Endometrium (tissue), 2 donors: ENCODE results near the gene ZNF516.
A peak's percentile ranks its signal among the peaks of the same experiment; 100 is the strongest.

Experiments
- FAIRE-seq: peaks from 2 replicates; lab custom pipeline; 2012; peaks lifted over from hg19 to GRCh38; lab: Jason Lieb, UNC
- donor health status: control.
- donor health status: control.

ZNF516 gene

DNA sequence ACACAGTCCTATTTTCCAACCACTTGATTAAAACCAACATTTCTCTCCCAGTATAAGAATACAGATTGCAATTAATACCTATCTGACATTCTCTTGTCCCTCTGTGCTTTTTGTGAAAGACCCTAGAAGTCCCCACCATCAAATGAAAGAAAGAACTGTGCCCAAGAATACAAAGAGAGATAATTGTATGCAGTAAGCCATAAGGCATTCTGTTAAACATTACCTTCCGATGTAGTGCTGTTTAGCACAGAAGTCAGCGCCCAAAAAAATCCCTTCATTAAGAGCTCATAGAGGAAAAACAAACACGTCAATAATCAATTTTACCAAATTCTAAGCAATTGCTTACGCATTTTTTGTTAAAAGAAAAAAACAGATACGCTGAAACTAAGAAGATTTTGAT lies 41.1 kb downstream of the ZNF516 start:
- FAIRE-seq = no peak

DNA sequence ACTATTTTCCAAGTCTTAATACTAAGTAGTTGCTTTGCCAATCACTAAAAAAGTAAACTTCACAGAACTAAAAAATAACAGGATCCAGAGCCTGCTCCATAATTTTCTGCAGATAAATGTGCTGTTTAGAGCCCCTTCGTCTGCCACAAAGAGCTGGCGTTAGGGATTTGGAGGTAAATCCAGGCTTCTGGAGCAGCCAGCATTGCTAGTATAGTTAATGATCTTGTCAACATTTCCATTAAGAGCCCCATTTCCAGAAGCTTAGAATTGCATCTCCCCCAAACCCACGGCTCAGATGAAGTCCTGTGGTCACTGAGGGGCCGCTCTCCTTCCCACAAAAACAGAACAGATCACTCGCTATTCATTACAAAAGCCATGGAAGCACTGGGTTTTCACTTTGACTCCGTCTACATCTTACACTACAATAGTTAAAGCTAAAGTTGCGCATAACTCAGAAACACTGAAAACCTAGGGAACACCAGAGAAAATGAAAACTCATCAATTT lies 41.9 kb downstream of the ZNF516 start:
- FAIRE-seq = no peak

DNA sequence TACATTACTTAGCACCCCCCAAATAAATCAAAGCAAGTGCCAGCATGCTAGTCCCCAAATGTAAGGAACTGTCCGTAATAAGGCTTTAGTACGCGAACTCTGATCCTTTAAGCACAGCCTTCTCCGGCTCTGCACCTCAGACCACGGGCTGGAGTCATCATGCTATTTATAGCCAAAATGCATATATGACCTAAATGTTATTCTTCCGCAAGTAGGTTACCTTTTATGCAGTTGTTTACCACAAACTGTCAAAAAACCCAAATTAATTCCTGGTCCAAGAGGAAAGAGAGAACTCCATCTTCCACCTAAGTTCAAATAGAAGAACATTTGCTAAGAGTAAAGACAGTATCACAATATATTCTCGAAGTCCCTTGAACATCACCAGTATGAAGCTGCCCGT lies 42.7 kb downstream of the ZNF516 start:
- FAIRE-seq = peak; percentile 4

DNA sequence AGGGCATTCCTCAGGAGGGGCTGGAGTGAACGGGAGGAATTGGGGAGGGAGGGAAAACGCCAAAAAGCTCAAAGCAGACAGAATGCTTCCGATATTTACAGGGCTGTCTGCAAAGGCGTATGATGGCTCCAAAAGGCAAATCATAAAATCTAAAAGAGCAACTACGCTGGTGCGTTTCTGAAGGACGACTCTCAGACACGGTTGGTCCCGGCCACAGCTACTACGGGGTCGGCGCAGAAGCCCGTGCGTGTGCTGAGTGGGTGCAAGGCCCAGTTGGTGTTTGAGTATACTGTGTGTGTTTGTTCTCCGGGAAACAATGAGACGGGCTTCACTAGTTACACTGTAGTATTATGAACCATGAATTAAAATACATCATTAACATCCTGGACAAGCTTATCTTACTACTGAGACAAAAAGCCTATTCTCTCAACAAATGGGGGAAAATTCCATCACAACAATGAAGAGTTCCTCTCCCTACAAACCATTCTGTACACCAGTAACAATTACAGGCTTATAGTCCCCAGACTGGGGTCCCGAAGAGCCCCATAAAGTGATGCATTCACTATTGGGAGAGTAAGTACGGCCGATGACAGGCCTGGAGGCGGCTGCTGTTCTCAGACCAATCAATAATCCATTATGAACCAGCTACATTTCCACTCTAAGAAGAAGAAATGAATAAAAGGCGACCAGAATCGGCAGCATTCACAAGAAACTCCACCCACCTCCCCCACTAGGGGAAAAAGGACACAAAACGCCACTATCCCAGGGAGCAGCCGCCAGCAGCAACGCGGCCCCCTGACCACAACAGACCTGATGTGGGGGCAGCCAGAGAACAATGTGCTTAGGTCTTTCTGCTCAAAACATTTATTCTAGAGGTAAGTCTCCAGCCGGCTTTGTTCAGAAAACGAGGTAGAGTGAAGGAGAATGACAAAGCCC lies 43.4 kb downstream of the ZNF516 start:
- no peak for FAIRE-seq

DNA sequence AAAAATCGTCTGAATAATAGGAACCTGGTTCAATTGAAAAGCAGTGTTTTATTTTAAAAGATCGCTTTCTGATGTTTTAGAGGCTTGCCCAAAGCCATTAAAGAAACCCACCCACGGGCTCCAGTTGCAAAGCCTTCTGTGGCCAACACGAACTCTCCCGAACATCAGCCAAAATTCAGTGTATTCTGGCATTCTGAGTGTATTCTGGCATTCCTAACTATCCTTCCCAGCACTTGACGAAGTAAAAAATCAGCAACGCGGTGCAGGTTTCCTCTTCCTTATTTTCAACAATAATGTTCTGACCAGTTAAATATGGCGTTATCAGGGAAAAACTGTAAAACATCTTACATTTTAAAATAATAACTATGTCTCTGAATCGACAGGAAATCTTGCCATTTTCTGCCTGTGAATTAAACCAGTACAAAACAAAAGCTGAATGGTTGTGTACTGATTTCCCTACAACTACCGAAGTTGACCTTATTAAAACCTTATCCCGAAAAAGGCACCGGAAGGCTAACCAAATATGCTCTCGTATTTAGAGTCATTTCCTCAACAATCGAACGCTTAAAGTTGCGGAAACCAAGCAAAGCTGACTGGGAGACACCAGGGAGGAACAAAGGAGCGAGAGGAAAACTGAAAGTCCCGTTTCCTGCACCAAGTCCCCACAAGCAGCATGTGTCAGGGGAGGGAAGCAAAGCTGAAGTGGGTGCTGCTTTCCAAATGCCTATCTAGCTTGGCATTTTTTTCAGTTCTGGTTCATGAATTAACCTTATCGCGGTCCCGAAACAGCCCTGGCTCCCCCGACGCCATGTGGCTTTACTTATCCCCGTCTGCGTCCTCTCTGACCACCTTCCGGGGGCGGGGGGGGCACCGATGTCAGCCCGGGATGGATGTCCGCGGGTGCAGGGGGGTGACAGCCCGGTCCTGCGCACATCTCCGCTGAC lies 44.3 kb downstream of the ZNF516 start:
- FAIRE-seq = peak; percentile 86

DNA sequence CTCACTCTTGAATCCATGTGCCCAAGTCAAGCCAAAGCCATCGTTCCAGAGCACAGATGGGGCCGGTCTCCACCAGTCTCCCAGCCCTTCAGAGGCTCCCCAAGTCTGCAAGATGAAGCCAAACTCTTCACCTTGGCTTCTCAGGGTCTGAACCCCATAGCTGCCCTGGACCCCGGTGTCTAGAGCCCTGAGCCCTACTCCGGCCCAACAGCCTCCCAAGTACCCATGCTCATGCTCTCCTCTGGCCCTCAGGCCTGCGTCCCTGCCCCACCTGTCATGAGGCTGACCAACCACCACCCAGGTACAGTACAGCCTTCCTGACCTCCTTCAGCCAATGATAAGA lies 46.0 kb downstream of the ZNF516 start:
- no peak for FAIRE-seq

DNA sequence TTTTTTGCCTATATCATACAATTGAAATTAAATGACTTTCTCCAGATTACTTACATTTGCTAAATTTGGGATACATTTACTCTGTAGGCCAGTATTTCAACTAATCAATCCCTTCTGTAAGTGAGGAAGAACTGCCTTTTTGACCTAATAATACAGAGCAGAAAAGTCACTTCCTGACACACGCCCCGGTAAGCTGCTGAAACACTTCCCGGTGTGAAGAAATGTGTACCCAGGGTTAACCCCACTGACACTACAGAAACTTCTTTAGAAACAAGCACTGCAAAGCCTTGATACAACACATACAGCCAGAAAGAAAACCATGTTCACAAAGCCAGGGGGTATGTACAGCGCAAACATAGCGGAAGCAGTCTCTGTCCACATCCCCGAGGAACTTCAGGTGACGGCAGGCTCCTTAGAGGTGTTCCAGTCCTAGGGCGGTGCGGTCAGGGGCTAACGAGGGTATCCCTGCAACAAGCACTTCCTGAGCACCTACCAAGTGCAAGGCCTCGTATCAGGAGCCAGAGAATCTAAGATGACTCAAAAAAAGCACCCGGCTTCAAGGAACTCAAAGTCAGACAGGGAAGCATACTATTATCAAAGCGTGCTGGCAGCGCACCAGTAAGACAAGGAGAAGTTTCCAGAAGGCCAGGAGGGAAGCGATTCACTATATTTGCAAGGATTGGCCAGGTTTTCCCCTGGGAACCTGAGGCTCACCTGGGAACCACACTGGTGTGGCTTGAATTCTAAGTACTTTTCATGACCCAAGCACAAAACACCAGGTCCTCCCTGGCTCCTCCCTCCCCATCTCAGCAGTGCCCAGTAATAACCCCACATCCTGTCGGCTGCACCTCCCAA lies 46.6 kb downstream of the ZNF516 start:
- no peak for FAIRE-seq

DNA sequence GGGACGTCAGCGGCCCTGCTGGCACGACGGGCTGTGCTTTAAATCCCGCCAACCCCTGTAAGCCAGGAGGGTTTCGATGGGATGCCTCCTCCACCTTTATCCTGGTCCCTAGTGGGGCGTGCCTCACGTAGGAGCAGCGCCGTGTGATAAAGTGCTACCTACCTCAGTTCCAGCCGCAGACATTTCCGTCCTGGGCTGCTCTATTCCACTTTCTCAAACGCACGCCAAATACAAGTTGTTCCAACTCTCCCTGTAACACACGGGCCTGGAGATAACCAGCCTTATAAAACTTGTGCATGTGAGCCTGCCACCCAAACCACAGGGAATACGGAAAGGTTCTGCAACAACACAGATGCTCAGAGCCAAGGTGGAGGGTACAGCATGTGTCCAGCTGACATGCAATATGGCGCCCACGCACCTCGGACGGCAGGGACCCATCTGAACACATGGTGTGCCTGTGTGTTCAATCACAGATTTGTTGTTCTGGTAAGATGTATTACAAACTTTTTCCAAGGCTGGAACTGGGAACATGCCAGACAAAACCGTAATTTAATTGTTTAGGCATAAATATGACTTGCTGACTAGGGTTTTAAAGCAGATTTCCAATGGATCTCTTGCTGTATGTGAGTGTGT lies 47.7 kb downstream of the ZNF516 start:
- FAIRE-seq = no peak

DNA sequence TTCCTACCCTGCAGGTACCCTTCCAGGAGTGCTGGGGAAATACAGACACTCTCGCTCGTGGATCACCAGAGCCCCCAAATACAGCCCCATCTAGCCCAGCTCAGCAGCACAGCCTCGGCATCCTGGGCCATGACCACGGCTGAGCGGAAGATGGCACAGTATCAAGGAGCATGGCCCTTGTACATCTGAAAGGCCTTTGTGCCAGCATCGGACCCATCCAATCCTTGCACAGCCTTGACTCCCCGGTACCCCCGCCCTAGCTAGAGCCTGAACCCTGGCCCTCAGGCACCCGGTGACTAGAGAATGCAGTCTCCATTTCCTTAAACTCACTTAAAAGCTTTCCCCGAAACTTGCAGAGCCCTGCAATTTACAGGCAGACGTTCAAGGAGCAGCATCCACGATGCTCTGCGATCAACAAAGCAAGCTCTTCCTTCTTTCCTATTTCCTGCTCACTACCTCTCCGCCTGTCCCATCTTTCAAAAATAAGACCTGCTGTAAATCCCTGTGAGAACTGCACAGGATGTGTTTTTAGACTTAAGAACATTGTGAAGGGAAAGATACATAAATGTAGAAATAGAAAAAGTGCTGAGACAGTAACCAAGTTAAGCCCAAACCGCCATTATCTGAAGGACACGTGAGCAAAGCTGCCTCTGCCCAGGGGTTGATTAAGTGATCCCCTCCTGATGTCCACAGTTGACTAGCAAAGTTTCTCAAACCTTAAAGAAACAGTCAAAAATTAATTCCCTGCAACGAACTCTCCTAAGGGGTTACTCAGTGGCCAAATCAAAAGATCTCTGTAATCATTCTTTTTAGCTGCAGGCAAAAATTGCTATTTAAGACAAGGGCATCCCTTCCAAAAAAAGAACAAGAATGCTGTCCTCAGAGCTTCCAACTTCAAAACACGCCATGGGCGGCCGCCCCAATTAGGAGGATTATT lies 48.5 kb downstream of the ZNF516 start:
- no peak for FAIRE-seq

DNA sequence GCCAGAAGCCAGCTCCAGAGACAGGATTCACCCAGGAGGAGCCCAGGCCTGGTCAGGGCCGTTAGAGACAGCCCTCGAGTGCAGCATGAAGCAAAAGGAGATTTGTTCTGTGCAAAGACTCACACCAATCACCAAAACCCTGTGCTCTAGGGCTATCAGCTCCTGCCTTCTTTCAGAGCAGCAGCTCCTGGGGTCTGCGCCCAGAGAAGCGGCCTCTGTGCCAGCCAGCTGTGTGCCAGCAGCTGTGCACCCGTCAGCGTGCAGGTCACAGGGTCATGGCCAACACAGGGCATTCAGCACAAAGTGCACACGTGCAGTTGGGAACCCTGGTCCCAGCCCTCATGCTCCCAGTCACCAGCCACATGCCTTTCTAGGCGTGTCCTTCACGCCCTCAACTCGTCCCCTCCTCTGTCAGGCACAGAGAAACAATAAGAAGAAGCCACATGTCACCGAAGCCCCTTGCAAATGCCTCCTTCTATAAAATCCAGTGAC lies 49.3 kb downstream of the ZNF516 start:
- FAIRE-seq = no peak

DNA sequence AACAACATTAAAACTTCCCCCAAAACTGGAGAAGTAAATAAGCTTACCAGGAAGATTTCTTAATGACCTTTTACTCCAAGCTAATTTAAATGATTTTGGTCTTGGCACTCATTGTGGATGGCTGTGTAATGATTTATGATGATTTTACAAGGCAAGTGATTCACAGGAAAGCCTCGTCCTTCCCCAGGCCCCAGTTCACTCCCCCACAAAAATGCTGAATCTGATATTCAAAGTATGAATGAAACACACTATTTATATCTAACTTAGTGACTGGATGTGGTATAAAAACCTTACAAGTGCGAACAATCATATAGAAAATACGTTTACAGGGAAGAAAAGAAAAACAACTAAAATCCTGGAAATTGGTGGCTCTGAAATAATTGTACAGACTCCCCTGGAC lies 49.8 kb downstream of the ZNF516 start:
- peak; percentile 93 for FAIRE-seq

DNA sequence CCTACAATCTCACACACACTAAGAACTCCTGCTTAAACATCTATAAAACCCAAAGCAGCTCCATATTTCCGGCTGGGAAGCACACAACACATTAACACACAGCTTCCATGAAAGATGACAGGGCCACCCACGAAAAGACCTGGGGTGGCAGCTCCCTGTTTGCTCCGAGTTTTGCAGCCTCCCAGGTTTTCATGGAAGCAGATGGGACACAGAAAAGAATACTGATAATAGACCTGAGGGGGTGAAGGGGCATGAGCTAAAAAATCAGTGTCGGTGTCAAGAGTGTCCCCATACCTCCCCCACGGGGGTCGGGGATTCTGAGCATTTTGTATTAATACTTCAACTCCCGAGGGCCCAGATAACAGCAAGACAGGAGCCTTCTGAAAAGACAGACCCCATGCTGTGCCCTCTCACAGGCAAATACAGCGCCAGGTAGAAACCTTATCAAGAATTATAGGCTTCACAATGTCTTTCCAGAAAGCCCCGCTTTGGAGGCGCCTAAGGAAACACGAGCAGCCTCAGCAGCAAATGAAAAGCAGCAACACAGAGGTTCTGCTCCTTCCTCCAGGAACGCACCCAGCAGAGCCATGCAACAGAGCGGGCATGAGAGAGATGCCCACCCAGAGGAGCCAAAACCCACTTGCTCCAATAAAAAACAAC lies 50.5 kb downstream of the ZNF516 start:
- FAIRE-seq = no peak

DNA sequence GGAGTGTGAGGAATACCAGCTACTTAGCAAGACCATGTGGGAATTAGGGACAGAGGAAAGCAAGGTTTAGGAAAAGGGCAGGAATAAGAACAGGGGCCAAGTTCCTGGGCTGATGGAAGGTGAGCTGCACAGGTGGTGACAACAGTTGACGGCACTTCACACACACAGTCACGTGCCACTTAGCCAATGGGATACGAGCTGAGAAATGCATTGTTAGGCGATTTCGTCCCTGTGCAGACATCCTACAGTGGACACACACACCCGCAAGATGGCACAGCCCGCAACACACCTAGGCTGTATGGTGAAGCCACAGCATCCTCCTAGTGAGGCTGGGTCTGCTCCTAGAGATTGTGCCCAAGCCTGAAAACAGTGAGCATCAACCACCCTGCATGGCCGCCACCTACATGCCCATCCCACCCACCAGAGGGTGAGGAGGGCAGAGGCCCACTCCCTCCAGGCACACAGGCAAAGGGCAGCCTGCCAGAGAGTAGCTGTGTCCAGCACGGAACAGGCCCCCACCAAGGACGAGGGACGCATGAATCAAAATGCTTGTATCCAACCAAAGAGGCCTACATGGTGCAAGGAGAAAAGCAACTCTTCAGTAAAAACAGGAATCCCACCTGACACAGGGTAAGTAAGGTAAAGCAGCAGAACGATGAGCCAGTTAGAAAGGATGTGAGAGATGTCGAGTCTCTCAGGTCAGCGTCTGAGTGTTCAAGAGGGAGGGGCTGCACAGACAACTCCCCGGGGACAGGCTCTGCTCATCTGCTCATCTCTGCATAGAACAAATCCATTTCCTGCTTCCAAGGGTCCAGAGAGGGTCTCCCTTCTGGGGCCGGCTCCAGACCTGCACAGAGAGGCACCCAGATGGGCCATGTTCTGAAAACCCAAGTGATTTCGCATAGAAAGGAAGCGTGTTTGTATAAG lies 51.3 kb downstream of the ZNF516 start:
- FAIRE-seq = no peak

DNA sequence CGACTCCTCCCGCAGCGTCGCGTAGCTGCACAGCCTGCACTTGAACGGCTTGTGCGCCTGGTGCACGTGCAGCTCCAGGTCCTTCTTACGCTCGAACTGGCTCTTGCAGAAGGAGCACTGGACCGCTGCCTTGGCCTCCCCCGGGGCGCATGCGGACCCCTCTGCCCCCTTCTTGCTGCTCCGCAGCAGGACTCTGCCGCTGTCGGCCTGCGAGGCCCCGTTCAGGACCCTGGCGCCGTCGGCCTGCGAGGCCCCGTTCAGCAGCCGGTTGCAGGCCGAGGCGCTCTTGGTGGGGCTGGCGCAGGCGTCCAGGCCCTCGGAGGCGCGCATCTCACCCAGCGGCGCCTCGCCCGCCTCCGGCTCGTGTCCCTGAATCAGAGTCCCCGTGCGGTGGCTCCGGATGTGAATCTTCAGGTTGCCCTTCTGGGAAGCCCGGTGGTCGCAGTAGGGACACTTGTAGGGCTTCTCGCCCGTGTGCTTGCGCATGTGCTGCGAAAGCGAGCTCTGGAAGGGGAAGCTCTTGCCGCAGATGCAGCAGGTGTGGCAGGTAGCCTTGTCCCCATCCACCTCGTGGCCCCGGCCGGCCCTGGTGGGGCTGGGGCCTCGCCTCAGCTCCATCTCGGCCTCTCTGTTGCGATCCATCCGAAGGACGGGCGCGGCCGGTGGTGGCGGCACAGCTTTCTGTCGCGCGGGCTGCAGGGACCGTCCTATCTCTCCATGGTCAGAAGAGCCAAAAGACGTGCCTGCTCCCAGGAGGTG lies 52.5 kb downstream of the ZNF516 start:
- FAIRE-seq = no peak

DNA sequence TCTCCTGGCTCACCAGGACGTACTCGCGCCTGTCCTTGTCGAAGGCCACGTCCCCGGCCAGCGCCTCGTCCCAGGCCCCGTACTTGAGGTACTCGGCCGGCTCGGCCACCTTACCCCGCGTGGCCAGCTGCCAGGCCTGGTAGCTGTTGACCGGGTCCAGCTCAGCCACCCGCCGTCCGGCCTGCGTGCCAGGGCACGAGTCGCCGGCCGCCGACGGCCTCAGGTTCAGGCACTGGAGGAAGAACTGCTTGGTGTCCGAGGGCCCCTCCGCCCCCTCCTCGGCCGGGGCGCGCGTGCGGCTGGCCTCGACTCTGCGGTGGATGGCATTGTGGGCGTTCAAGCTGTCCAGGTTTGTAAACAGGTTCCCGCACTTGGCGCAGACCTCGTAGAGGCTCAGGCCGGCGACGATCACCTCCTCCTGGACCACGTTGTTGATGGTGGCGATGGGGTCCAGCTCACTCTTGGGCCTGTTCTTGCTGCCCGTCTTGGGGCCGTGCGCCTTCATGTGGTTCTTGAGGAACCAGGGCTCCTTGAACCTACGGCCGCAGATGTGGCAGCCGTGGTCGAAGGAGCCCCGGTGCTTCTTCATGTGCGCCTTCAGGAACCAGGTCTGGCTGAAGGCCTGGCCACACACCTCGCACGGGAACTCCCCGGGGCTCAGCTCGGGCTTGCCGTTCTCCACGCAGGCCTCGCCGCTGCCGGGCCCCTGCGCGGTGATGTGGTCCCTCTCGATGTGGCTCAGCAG lies 53.2 kb downstream of the ZNF516 start:
- FAIRE-seq = no peak

DNA sequence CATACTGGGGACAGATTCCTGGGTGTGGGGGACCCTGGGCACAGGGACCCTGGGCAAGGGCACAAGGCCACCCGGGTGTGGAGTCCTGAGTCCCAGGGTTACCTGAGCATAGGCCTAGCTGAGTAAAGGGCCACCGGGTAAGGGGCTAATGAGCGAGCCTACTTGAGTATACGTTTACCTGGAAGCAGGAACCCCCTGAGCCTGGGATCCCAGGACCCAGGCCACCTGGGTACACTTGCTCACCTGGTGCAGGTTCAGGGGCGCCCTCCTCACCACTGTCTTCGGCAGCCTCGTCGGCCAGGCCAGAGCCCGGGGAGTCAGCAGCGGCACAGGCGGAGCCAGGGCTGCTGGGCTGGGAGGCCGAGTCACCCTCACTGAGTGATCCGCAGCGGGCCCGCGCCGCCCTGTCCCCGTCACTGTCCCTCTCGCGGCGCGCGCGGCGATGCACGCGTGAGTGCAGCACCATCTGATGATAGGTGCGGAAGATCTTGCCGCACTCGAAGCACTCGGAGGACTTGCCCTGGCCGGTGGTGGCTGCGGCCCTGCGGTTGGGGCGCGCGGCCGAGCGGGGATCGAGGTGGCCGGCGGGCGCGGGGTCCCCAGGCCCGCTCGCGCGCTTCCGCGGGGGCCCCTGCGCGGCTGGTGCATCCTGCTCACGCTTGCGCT lies 53.9 kb downstream of the ZNF516 start:
- no peak for FAIRE-seq
